Measurements from ENCODE around the gene POLR1D.

- TF ChIP-seq CTCF (IDR thresholded peaks at IDR 0.05), result no peak
- no peak for TF ChIP-seq EZH2phosphoT487 (IDR thresholded peaks at IDR 0.05)
- TF ChIP-seq EZH2 (IDR thresholded peaks at IDR 0.05), result no peak
These were observed 48.4 kb upstream of the POLR1D start for GRCh38 chr13:27573265-27573664.
